ENCODE results near the gene ADSS2.

The ADSS2 gene

DNA sequence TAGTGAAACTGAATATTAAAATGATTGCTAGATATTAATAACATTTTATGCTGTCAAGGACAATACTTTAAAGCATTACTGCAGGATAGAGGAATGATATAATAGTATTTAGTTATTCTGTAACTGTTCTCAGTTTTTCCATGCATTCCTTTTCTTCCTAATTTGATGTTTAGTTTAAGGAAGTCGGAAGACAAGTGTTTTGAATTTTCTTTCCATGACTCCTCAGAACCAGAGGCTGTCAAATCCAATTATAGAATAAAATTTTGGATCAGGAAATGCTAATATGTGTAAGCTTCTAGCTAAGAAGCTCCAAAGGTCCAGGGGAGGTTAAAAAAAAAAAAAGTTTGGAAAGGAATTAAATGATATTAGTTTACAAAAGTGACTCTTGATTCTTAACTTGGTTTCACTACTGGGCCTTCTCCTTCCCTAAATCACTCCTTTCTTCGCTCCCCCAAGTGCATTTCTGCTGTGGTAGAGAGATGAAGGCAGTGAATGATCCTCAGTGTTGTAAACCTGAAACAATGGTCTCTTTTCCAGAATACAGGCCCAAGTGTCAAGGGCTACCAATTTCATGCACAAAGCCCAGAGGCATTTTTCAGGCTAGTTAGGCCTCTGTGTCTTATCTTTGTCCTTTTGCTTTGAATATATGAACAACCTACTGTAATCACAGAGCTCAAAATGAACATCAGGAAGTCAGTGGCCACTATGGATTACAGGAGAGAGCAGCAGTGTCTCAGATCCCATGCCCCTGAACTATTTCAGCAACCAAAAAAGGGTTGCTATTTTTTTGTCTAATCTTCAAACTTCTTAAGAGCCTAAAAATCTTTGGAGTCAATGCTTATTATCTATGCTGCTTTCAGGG lies 6.2 kb downstream of the ADSS2 start:
- in situ Hi-C loops (cut with HindIII; ENCODE audit: low sequenced_read_pairs), result no loop called here
- DNase-seq (ENCODE audit: low read depth, low spot score), result no peak
- no peak overlapping the region for H3K4me3 ChIP-seq (ENCODE audit: low read depth, low read length)
- TF ChIP-seq, protein P1, sequence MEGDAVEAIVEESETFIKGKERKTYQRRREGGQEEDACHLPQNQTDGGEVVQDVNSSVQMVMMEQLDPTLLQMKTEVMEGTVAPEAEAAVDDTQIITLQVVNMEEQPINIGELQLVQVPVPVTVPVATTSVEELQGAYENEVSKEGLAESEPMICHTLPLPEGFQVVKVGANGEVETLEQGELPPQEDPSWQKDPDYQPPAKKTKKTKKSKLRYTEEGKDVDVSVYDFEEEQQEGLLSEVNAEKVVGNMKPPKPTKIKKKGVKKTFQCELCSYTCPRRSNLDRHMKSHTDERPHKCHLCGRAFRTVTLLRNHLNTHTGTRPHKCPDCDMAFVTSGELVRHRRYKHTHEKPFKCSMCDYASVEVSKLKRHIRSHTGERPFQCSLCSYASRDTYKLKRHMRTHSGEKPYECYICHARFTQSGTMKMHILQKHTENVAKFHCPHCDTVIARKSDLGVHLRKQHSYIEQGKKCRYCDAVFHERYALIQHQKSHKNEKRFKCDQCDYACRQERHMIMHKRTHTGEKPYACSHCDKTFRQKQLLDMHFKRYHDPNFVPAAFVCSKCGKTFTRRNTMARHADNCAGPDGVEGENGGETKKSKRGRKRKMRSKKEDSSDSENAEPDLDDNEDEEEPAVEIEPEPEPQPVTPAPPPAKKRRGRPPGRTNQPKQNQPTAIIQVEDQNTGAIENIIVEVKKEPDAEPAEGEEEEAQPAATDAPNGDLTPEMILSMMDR (IDR thresholded peaks at IDR 0.05; ENCODE audit: low read depth, low read length), result no peak

DNA sequence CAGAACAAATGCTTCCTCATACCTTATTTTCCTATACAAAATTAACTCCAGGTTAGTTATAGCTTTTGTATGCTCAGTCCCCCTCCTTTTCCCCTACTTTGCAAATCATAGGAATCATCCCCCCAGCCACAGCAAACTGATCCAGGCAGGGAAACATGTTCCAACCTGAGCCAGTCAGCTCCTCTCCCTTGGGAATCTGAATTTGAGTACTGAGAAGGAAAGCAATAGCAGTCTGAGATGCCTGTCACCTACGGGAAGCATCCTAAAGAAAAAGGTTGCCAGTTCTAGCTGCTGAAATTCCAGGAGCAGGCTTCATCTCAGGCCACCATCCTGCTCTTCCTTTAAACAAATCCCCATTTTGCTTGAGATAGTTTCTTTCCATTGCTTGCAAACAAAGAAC lies 6.9 kb downstream of the ADSS2 start:
- no peak for DNase-seq (ENCODE audit: low read depth, low spot score)
- TF ChIP-seq, protein P1 (IDR thresholded peaks at IDR 0.05; ENCODE audit: low read depth, low read length), result no peak
- H3K4me3 ChIP-seq (ENCODE audit: low read depth, low read length), result no peak overlapping the region
- in situ Hi-C loops (cut with HindIII; ENCODE audit: low sequenced_read_pairs), result no loop called here

DNA sequence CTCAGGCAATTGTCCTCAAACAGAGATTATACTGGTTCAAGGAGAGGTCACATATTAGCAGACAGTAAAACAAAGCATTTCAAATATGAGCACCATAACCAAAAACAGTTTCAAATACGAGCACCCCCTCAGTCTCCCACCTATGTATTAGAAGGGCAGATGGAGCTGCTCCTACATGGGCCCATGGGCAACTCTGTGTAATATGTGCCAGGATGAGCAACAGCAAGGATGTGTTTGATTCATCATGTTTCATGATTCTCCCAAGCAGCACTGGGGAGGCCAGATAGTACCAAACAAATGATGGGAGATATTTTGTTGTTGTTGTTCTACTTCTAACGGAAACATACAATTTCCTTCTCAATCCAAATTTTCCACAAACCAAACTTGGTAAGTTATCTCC lies 8.9 kb downstream of the ADSS2 start:
- no peak overlapping the region for H3K4me3 ChIP-seq (ENCODE audit: low read depth, low read length)
- TF ChIP-seq, protein P1 (IDR thresholded peaks at IDR 0.05; ENCODE audit: low read depth, low read length), result no peak
- in situ Hi-C loops (cut with HindIII; ENCODE audit: low sequenced_read_pairs), result no loop called here
- no peak for DNase-seq (ENCODE audit: low read depth, low spot score)

DNA sequence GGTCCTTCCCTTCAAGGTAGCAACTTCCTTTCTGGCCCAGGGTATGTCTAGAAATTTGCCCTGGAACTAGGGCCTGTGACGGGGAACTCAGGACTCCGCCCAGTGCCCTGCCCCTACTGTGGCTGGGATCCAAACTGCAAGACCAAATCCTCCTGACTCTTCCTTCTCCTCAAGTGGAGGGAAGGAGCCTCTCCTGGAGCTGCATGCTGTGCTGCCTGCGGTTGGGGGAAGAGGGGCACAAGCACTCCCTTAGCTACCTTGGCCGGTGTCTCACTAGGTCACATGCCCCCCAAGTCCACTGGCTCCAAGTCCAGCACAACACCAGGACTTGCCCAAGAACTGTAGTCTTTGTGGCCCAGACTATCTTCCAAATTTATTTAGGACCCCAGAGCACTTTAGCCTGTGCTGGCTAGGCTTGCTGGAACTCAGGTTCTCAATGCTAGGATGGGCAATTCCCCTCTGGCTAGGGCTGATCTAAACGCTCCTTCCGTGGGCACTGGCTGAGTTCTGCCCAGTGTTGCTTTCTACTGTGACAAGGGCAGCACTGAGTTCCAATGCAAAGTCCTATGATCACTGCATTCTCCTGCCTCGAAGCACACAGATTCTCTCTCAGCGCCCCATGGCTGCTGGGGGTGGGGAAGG lies 12.2 kb downstream of the ADSS2 start:
- DNase-seq (ENCODE audit: low read depth, low spot score), result no peak
- no peak overlapping the region for H3K4me3 ChIP-seq (ENCODE audit: low read depth, low read length)
- in situ Hi-C loops (cut with HindIII; ENCODE audit: low sequenced_read_pairs), result no loop called here
- TF ChIP-seq, protein P1 (IDR thresholded peaks at IDR 0.05; ENCODE audit: low read depth, low read length), result no peak

DNA sequence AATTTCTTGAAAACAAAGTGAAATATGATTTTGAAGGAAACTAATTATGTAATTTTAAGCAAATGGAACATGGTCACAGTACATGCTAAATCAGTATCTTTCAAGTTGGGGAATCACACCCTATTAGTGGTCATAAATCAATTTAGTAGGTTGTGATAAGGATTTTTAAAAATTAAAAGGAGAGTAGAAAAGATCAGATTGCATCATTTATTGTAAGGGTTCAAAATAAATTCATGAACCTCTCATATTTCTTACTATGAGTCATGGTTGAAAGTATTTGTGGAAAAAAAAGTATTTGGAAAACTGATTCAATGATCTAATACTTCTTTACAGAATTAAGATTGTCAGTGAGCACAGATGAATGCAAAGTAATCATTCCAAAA lies 14.6 kb downstream of the ADSS2 start:
- in situ Hi-C loops (cut with HindIII; ENCODE audit: low sequenced_read_pairs), result no loop called here
- TF ChIP-seq, protein P1 (IDR thresholded peaks at IDR 0.05; ENCODE audit: low read depth, low read length), result no peak
- H3K4me3 ChIP-seq (ENCODE audit: low read depth, low read length), result no peak overlapping the region
- peak; percentile 49 for DNase-seq (ENCODE audit: low read depth, low spot score)

DNA sequence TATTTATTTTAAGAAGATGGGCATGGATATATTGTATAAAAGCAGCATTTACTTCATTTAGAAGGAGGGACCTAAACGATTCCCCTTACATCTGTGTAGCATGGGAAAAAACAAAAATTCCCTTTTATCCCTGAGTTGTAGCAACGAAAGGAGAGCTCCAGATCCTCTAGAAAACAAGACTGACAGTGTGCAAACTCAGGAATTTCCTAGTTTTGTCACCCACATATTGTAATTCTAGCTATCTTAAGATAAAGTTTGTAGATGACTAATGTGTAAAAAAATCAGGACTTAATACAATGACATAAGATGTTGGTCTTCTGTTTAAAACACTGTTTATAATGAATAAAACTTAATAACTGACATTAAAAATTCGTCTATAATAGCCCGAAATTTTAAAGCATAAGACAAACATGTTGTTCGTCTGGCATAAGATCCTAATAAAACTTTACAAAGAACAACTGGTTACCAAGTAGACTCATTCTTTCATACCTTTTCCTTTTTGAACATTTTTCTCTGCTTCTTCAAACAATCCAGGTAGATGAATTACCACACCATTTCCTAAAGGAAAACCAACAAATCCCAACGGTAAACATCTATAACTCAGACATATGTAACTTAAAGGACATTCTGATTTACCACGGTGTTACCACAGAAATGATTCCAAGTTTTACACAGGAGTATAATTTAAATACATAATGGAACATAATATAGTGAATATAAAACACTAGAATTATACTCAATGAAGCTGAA lies 15.2 kb downstream of the ADSS2 start:
- no peak overlapping the region for H3K4me3 ChIP-seq (ENCODE audit: low read depth, low read length)
- TF ChIP-seq, protein P1 (IDR thresholded peaks at IDR 0.05; ENCODE audit: low read depth, low read length), result no peak
- in situ Hi-C loops (cut with HindIII; ENCODE audit: low sequenced_read_pairs), result no loop called here
- peak; percentile 42 for DNase-seq (ENCODE audit: low read depth, low spot score)
